ENCODE measurements around the gene MYOT.
"Not testable (repeated sequence)": the region's sequence is repeated elsewhere in the genome, so short reads cannot be mapped to it uniquely, and the experiment has no call there.

The MYOT gene
- 0 reads per million in 2 donors for total RNA-seq

DNA sequence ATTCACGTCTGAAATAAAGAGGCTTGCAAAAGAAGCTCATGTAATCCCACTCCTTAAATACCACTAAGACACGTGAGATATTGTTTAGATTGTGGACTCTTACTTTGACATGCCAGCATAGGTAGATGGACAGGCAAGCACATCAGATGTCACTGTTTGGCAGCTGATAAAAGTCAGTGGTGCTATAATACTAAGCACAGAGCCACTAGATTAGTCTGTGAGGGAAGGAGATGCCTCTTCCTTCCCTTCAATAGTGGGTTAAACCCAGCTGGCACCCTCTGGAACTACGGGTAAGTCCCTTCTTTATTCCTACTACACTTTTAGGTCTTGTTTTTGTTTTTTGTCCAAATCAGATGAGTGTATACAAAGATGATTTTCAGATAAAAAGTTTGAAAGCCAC, at the start of gene MYOT:
Gene MYOT (plus strand): TSS at position 197 of the 400 bp plus-strand sequence. CDS start 2,792 bp downstream, outside the sequence.
- no peak for DNase-seq

- DNase-seq, result no peak
These were observed 47.9 kb upstream of the MYOT start for GRCh38 chr5:137819766-137820165.

GRCh38 chr5:137822158-137822764, 45.4 kb upstream of the MYOT start:
- no peak for DNase-seq

GRCh38 chr5:137822984-137823383, 44.7 kb upstream of the MYOT start:
- DNase-seq, result no peak

- DNase-seq, result no peak
These were observed 42.5 kb upstream of the MYOT start for GRCh38 chr5:137825165-137825564.

- DNase-seq, result no peak
These were observed 41.6 kb upstream of the MYOT start for GRCh38 chr5:137826067-137826466.

DNA sequence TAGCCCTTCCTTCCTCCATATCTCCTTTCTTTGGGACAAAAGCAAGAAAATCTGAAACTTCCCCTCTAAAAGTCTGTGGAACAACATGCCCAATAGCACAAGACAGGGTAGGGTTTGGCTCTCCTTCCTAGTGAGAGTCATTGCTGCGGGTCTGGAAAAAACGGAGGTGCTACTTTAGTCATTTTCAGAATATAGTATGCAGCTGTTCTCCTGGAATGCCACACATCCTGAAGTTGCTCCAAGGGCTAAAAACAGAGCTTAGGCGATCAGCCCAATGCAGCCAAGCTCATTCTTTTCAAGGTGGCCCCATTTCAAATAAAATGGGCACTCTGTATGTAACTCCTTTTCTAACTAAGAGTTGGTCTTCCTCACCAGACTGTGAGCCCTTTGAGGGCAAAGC, 39.5 kb upstream of the MYOT start:
- no peak for DNase-seq

DNA sequence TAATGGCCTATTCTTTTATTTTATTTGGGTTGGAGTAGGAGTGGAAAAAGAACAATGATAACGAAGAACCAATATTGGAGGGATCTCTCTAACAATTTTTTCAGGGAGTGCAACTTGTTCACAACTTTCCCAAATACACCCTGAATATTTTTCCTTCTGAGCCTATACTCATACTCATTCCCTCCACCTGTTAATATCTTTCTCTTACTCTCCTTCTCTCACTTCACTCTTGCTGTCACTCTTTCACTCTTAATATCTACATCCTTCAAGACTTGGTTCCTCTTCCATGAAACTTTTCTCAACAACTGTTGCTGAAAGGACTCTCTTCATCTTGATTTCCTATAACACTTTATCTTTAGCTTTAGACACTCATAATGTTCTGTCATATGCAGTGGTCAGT, 39.0 kb upstream of the MYOT start:
- DNase-seq, result no peak

- DNase-seq, result no peak
These were observed 36.6 kb upstream of the MYOT start for GRCh38 chr5:137831105-137831504.

DNA sequence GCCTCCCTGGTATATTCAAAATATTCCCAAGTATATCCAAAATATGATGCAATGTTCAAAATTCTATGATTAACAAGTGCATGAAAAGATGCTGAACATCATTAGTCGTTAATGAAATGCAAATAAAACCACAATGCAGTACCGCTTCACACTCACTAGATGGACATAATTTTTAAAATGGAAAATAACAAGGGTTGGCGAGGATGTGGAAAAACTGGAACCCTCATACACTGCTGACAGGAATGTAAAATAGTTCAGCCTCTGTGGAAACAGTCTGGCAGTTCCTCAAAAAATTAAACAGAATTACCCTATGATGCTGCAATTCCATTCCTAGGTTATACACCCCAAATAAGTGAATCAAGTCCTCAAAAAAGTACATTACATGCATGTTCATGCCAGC, 36.1 kb upstream of the MYOT start:
- no peak for DNase-seq

DNA sequence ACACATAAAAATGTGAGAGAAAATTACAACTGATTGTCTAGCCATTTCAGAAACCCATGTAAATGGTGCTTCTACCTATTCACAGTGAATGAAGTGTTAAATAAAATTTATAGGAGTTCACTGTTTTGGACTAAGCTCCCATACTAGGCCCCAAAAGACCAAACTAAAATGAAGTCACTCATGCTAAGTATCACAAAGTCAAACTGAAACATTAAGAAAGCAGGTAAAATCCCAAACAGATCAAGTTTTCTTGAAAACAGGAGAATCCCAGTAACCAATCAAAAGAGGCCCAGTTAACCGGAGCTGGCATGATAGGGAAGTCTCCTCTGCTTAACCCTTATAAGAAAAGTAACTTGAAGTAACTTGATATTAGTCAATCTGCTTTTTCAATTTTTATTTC, 35.2 kb upstream of the MYOT start:
- no peak for DNase-seq

GRCh38 chr5:137833463-137833862, 34.2 kb upstream of the MYOT start:
- peak in 1 of 5 experiments; percentile 5 for DNase-seq

- no peak for DNase-seq
These were observed 33.1 kb upstream of the MYOT start for GRCh38 chr5:137834498-137835049.

DNA sequence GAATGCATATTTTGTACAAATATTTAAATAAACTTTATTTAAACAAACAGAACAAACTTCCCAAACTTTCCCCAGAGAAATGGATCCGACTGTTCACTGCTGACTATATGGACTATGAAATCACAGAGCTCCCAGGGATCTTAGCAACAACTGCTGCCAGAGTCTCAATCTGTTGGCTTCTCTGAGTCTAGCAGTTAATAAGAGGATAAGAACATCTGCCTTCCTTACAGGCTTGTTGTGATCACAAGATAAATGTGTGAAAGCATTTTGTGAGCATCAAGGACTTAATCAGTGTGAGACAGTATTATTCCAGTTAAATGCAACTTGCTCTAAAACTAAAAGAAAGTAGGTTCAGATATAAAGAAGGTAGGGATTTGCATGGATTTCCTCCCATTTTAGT, 31.4 kb upstream of the MYOT start:
- DNase-seq, result no peak

GRCh38 chr5:137836997-137837396, 30.7 kb upstream of the MYOT start:
- DNase-seq, result no peak

DNA sequence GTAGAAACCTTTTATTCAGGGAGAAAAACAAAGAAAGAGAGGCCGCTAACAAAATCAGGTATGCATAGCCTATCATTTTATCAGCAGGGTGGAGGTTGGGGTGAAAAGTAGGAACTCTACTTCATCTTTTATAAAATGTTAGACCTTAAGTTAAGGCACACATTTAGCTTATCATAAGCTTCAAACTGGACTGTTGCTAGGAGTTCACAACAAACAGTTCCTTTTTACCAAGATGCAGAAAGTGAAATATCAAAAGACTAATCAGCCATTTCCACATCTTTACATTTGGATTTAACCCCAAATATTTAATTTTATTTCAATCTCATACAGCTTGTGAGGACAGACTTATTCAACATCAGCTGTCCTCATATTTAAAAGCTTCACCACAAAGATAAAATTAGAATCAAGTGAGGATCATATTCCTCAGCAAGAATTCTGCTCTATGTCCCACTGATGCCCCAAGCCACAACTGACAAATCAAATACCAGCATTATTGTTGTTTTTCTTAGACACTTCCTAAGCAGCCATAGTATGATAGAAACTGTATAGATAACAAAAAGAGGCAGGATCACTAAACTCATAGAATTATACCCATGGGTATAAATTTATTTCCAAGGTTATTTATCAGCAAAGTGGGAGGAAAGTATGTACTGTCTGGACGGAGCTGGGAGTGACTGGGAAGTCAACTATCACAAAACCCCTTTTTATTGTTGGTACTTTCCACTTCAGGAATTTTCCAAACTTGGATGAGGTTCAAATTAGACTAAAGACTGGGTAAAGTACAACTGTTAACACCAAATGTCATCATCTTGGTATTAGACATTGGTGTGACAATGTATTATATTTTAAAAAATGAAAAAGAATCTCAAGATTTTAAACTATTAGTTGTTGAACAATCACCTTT, 29.9 kb upstream of the MYOT start:
- no peak for DNase-seq

GRCh38 chr5:137838976-137839375, 28.7 kb upstream of the MYOT start:
- DNase-seq, result no peak

- no peak for DNase-seq
These were observed 25.4 kb upstream of the MYOT start for GRCh38 chr5:137842296-137842695.

GRCh38 chr5:137843676-137844299, 23.9 kb upstream of the MYOT start:
- DNase-seq, result no peak

DNA sequence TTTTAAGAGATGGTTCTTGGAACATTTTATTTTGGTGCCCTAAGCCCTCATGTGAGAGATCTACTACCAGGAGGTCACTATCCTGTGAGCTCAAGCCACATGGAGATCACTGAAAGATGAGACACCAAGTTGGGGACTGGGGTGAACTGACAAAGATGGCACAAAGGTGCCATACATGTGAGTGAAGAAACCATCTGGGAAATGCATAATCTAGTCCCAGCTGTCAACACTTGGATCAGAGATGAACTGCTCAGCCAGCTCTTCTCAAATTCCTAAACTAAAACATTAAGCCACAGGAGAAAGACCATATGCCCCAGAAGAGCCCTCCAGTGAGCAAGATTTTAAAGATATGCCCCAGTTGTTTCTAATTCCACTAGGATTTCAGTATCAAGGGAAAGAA, 22.2 kb upstream of the MYOT start:
- no peak for DNase-seq

GRCh38 chr5:137847687-137848086, 20.0 kb upstream of the MYOT start:
- no peak for DNase-seq

DNA sequence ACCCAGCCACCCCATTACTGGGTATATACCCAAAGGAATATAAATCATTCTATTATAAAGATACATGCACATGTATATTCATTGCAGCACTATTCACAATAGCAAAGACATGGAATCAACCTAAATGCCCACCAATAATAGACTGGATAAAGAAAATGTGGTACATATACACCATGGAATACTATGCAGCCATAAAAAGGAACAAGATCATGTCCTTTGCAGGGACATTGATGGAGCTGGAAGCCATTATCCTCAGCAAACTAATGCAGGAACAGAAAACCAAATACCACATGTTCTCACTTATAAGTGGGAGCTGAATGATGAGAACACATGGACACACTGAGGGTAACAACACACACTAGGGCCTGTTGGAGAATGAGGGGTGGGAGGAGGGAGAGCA, 14.5 kb upstream of the MYOT start:
- DNase-seq, result not testable (repeated sequence)

DNA sequence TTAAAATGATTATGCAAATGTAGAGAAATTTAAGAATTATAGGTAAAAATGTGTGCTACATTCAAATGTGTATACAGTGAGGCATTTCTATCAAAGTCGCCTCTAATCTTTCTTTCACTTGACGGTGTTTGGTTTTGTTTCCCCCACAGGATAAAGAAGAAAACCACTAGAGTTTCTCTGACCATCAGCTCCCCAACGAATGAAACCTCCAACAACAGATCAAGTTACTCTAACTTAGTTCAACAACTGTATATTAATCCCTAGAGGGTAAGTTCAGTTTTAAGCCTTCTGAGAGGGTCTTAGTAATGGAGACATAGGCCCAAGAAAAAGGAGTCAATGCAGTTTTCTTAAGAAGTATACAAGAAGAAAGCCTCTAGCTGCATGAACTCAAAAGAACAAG, 11.5 kb upstream of the MYOT start:
- peak in 1 of 5 experiments; percentile 26 for DNase-seq

Measured in T-helper 2 cell (primary cell).